Activated naive CD4-positive, alpha-beta T cell treated with anti-CD3 and anti-CD28 coated beads for 36 hours (primary cell): Measurements from ENCODE around the gene MON1A. TPM values are rescaled to one million over a fixed set of nuclear protein-coding genes. Genes with fewer than 3 reads are reported as not detected.

Source experiments
- CTCF ChIA-PET: fragments of 350-600 bp; sonication (Branson Sonifier 250); formaldehyde crosslinking; loops from one replicate; lab custom pipeline; 2021; ENCODE audit warnings: antibody characterized with exemption; lab: Charles Lee
- DNase-seq: peaks from one replicate; pipeline ENCODE4 v3.0.0-alpha.2; 2020
- H3K27ac Mint-ChIP-seq: one replicate; pipeline ENCODE4 v1.8.0; 2021; ENCODE audit warnings: mild to moderate bottlenecking, mixed read lengths
- H3K27me3 Mint-ChIP-seq: one replicate; pipeline ENCODE4 v1.8.0; 2021; ENCODE audit warnings: low read depth, mixed read lengths
- H3K36me3 Mint-ChIP-seq: one replicate; pipeline ENCODE4 v1.8.0; 2021; ENCODE audit warnings: low read depth, mixed read lengths
- H3K4me1 Mint-ChIP-seq: one replicate; pipeline ENCODE4 v1.8.0; 2021; ENCODE audit warnings: low read depth, mixed read lengths
- H3K4me3 Mint-ChIP-seq: one replicate; pipeline ENCODE4 v1.8.0; 2021; ENCODE audit warnings: mild to moderate bottlenecking, moderate library complexity, mixed read lengths
- H3K9me3 Mint-ChIP-seq: one replicate; pipeline ENCODE4 v1.8.0; 2021; ENCODE audit warnings: mixed read lengths
- intact Hi-C: fragments of 100-400 bp; cut with micrococcal nuclease; formaldehyde crosslinking; loops from one replicate; pipeline ENCODE4 v1.15.1; 2023
- total RNA-seq, 2 experiments: library from RNA; stranded (reverse); gene quantifications; one replicate each; pipeline ENCODE4 v1.2.3, GENCODE V29; 2021

Gene MON1A
- total RNA-seq, 2 experiments from 2014 or later, result 5.4 to 5.9 TPM

DNA sequence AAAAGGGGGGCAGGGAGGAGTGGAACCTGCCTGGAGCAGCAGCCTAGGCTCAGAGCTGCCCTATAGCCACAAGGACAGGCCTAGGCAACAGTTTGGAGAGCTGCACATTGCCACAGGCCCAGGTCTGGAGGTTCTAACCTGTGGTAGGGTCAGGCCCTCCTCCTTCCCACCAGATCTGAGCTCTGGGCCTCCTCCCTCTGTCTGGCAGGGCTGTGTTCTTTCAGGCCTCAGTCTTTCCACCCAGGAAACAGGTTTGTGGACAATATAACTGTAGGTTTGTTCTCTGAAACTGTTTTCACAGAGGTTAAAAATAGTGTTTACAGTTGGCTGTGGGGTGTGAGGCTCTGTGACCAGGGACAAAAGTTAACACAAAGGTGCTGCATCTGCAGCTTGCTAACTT, 50.9 kb downstream of the MON1A start:
- CTCF ChIA-PET, result interaction anchor here (0.7 to 1.5 kb wide), 2 partner anchors 223 to 340 kb away, joined by 3 read pairs; no protein-coding TSS in a partner anchor
- no peak for DNase-seq
- intact Hi-C loops, result no loop called here
- no peak overlapping the region for H3K27ac Mint-ChIP-seq
- no peak overlapping the region for H3K4me3 Mint-ChIP-seq
- no peaks in the 10 kb centered on the region for H3K9me3 Mint-ChIP-seq
- H3K36me3 Mint-ChIP-seq, result no peaks in the 10 kb centered on the region
- no peaks in the 10 kb centered on the region for H3K4me1 Mint-ChIP-seq
- H3K27me3 Mint-ChIP-seq, result peaks cover 2% of the 10 kb centered on the region

DNA sequence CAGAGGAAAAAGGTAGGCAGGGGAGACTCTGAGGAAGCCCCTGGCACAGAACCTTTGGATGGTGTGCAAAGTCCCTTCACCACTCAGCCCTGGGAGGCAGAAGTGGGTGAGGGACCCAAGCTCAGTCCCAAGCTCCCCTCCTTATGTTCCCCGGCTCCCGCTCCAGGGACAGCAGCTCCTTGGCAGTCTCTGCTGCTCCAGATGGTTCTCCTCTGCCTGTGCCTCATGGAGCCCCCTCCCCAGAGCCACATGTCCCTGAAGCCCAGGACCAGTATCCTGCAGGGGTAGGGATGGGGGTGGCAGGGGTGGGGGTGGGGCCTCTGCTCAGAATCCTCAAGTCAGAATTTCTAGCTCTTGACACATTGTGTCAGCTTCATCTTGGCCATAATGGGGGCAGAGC, 51.9 kb downstream of the MON1A start:
- H3K27ac Mint-ChIP-seq, result no peak overlapping the region
- DNase-seq, result no peak
- H3K4me1 Mint-ChIP-seq, result no peaks in the 10 kb centered on the region
- H3K27me3 Mint-ChIP-seq, result peaks cover 2% of the 10 kb centered on the region
- intact Hi-C loops, result no loop called here
- H3K36me3 Mint-ChIP-seq, result no peaks in the 10 kb centered on the region
- no peak overlapping the region for H3K4me3 Mint-ChIP-seq
- H3K9me3 Mint-ChIP-seq, result no peaks in the 10 kb centered on the region
- CTCF ChIA-PET, result interaction anchor here (1.5 kb wide), 1 partner anchor 339 kb away, joined by 3 read pairs; no protein-coding TSS in a partner anchor

- H3K36me3 Mint-ChIP-seq, result no peaks in the 10 kb centered on the region
- H3K9me3 Mint-ChIP-seq, result no peaks in the 10 kb centered on the region
- CTCF ChIA-PET, result no interaction called here
- DNase-seq, result no peak
- H3K4me1 Mint-ChIP-seq, result no peaks in the 10 kb centered on the region
- H3K4me3 Mint-ChIP-seq, result no peak overlapping the region
- no peak overlapping the region for H3K27ac Mint-ChIP-seq
- intact Hi-C loops, result no loop called here
- H3K27me3 Mint-ChIP-seq, result peaks cover under 1% of the 10 kb centered on the region
Observed at GRCh38 chr3:49876567-49876966, 53.0 kb downstream of the MON1A start.

- intact Hi-C loops, result no loop called here
- no peaks in the 10 kb centered on the region for H3K36me3 Mint-ChIP-seq
- no peak for DNase-seq
- H3K9me3 Mint-ChIP-seq, result no peaks in the 10 kb centered on the region
- H3K4me3 Mint-ChIP-seq, result no peak overlapping the region
- CTCF ChIA-PET, result no interaction called here
- H3K4me1 Mint-ChIP-seq, result no peaks in the 10 kb centered on the region
- peaks cover 10% of the 10 kb centered on the region for H3K27me3 Mint-ChIP-seq
- H3K27ac Mint-ChIP-seq, result no peak overlapping the region
Observed at GRCh38 chr3:49873623-49874022, 56.0 kb downstream of the MON1A start.

DNA sequence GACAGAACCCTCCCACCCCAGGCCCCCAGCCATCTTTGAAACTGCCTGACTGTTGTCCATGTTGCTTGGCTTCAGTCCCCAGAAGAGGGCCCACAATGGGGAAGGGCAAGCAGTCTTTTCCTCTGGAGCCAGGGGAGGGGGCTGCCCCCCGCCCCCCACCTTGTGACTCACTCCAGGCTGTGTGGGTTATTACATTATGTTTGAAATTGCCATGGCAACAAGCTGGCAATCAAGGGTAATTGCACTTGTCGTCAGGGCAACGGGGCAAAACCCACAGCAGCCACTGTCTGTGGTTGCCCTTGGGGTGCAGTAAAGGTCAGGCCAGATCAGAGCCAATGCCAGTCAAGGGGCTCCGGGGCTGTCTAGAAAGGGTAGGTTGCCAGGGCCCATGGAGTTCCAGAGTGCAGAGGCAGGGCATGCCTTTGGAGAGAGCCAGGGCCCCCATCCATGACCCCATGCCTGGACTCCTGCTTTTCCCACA, 56.8 kb downstream of the MON1A start:
- H3K27ac Mint-ChIP-seq, result no peak overlapping the region

GRCh38 chr3:49871531-49872153, 58.0 kb downstream of the MON1A start:
- no peak for DNase-seq
- Mint-ChIP-seq H3K9me3 (no peaks in the 10 kb centered on the region), H3K27me3 (peaks cover 25% of the 10 kb centered on the region), H3K27ac (no peak overlapping the region), H3K4me1 (no peaks in the 10 kb centered on the region), H3K4me3 (no peak overlapping the region), H3K36me3 (no peaks in the 10 kb centered on the region)
- CTCF ChIA-PET, result interaction anchor here (0.6 kb wide), 1 partner anchor 790 kb away, joined by 3 read pairs; no protein-coding TSS in a partner anchor
- intact Hi-C loops, result no loop called here

More for the DNA sequence above, 56.8 kb downstream of the MON1A start:
- CTCF ChIA-PET, result interaction anchor here (0.5 kb wide), 1 partner anchor 497 kb away, joined by 3 read pairs; no protein-coding TSS in a partner anchor
- DNase-seq, result peak; percentile 25
- H3K36me3 Mint-ChIP-seq, result no peaks in the 10 kb centered on the region
- H3K4me3 Mint-ChIP-seq, result no peak overlapping the region
- H3K4me1 Mint-ChIP-seq, result no peaks in the 10 kb centered on the region
- H3K9me3 Mint-ChIP-seq, result no peaks in the 10 kb centered on the region
- peaks cover 16% of the 10 kb centered on the region for H3K27me3 Mint-ChIP-seq
- intact Hi-C loops, result no loop called here

DNA sequence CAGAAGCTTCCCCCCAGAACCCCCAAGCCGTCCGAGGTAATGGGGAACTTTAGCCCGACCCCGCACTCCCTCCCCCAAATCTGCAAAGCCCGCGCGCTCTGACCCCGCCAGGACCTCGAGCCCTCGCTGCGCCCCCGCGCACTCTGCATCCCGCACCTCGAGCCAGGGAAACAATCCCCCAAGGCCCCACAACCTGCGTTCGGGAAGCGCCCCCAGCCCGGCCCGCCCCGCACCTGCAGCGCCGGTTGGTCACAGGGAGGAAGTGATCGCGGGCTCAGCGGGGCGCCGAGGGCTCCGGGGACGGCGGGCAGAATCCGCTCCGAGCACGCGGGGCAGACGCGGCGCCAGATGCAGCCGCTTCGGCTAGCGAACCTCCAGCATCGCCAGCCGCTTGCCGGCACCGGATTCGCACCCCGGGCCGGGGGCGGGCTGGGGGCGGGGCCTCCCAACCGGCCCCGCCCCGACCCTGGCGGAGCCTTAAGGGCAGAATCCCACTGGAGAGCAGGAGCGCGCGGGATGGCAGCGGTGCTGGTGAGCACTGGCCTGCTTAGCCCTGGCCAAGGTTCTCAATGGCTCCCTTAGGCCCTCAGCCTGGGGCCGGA, 60.0 kb downstream of the MON1A start, which contains the start of gene CAMKV:
Gene CAMKV (minus strand): TSS at position 382 of the 602 bp plus-strand sequence. CDS start 7,518 bp downstream, outside the sequence.
- Mint-ChIP-seq H3K4me1 (no peaks in the 10 kb centered on the region), H3K36me3 (no peaks in the 10 kb centered on the region), H3K4me3 (peak within 1 kb of the TSS; percentile 49), H3K27me3 (peaks cover 25% of the 10 kb centered on the region), H3K9me3 (no peaks in the 10 kb centered on the region), H3K27ac (no peak within 1 kb of the TSS)
- intact Hi-C loops, result no loop called here
- DNase-seq, result peak; percentile 30
- CTCF ChIA-PET, result interaction anchor here (0.5 kb wide), 1 partner anchor 63 kb away, joined by 4 read pairs; no protein-coding TSS in a partner anchor

DNA sequence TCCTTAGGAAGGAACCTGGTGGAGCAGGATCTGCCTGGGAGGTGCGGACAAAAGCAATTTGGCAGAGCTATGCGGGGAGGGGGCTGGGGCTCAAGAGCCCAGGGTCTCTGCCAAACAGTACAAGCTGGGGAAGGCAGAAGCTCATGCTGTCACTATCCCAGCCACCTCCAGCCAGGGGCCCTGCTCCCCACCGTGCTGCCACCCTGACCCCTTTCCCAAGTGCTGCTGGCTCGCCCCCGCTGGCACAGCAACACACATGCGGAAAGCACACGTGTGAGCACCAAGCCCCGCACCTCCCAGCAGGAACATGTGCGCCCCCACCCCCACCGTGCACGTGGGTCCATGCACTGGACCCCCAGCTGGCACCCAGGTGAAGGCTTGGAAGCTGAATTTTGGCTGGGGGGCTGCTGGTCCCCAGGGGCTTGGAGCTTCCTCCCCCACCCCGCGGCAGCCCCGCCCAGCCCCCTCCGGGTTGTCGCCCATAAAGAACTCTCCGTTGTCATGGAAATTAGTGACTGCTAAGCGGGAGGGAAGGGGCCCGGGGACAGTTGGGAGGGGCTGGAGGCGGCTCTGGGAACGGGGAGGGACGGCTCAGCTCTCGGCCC, 60.6 kb downstream of the MON1A start:
- intact Hi-C loops, result no loop called here
- Mint-ChIP-seq H3K36me3 (no peaks in the 10 kb centered on the region), H3K27ac (no peak overlapping the region), H3K4me1 (no peaks in the 10 kb centered on the region), H3K9me3 (no peaks in the 10 kb centered on the region), H3K27me3 (peaks cover 28% of the 10 kb centered on the region), H3K4me3 (peak overlapping the region; percentile 49)
- DNase-seq, result no peak
- CTCF ChIA-PET, result interaction anchor here (0.5 kb wide), 1 partner anchor 64 kb away, joined by 4 read pairs; no protein-coding TSS in a partner anchor

- Mint-ChIP-seq H3K4me3 (no peak overlapping the region), H3K4me1 (no peaks in the 10 kb centered on the region), H3K36me3 (no peaks in the 10 kb centered on the region), H3K27me3 (peaks cover 28% of the 10 kb centered on the region), H3K9me3 (no peaks in the 10 kb centered on the region), H3K27ac (no peak overlapping the region)
- peak; percentile 43 for DNase-seq
- CTCF ChIA-PET, result no interaction called here
- intact Hi-C loops, result no loop called here
Observed at GRCh38 chr3:49867871-49868321, 61.7 kb downstream of the MON1A start.

- H3K27ac Mint-ChIP-seq, result no peak overlapping the region
- CTCF ChIA-PET, result interaction anchor here (0.9 kb wide), 1 partner anchor 28 kb away, joined by 4 read pairs; no protein-coding TSS in a partner anchor
- peaks cover 28% of the 10 kb centered on the region for H3K27me3 Mint-ChIP-seq
- no peaks in the 10 kb centered on the region for H3K4me1 Mint-ChIP-seq
- no peak for DNase-seq
- intact Hi-C loops, result no loop called here
- no peaks in the 10 kb centered on the region for H3K9me3 Mint-ChIP-seq
- H3K4me3 Mint-ChIP-seq, result no peak overlapping the region
- H3K36me3 Mint-ChIP-seq, result no peaks in the 10 kb centered on the region
Observed at GRCh38 chr3:49867400-49867799, 62.2 kb downstream of the MON1A start.

DNA sequence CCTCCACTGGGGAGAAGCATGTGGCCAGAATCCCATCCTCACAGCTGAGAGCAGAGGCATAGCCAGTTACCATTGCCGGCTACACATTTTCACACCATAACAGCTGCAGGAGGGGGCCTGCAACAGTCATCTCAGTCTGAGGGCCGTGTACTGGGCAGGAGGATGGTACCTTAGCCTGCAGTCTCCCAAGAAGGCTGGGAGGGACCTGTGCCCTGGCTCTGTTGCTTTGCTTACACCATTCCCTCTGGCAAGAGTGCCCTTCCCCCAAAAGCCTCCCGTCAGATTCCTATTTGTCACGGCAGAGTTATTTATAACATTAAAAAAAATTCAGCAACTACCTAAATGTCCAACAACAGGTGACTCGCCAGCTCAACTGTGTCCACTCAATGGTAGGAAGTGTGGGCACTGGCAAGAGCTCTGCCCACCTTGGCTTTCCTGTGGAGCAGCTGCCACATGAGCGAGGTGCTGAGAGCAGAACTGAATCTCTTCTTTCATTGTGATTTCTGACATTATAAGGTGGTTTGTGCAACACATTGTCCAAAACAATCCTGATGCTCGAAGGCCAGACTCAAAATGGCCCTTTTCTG, 64.3 kb downstream of the MON1A start:
- no peaks in the 10 kb centered on the region for H3K4me1 Mint-ChIP-seq
- no peaks in the 10 kb centered on the region for H3K36me3 Mint-ChIP-seq
- H3K9me3 Mint-ChIP-seq, result no peaks in the 10 kb centered on the region
- CTCF ChIA-PET, result no interaction called here
- intact Hi-C loops, result no loop called here
- H3K27me3 Mint-ChIP-seq, result peaks cover 21% of the 10 kb centered on the region
- no peak overlapping the region for H3K4me3 Mint-ChIP-seq
- DNase-seq, result no peak
- no peak overlapping the region for H3K27ac Mint-ChIP-seq

- no peak for DNase-seq
- intact Hi-C loops, result no loop called here
- CTCF ChIA-PET, result interaction anchor here (0.6 to 3.0 kb wide), 2 partner anchors 25 to 877 kb away, joined by 5 to 13 read pairs; no protein-coding TSS in a partner anchor
- Mint-ChIP-seq H3K27me3 (peaks cover 19% of the 10 kb centered on the region), H3K27ac (no peak overlapping the region), H3K4me3 (no peak overlapping the region), H3K36me3 (no peaks in the 10 kb centered on the region), H3K9me3 (no peaks in the 10 kb centered on the region), H3K4me1 (no peaks in the 10 kb centered on the region)
Observed at GRCh38 chr3:49864505-49864904, 65.1 kb downstream of the MON1A start.
